CD4-positive, alpha-beta T cell treated with Interleukin-17A for 1 hour (primary cell): Measurements from ENCODE around the gene HUNK.
"Not testable (repeated sequence)": the region's sequence is repeated elsewhere in the genome, so short reads cannot be mapped to it uniquely, and the experiment has no call there.

Experiments
- DNase-seq: peaks from one replicate; pipeline ENCODE4 v3.0.0-alpha.2; 2020

The HUNK gene

GRCh38 chr21:31872452-31873274 lies at the start of gene HUNK:
TSS of gene HUNK (plus strand) at chr21:31873020. CDS start at chr21:31873675, 655 bp downstream.
- DNase-seq, result no peak

GRCh38 chr21:31829736-31830472 lies 42.9 kb upstream of the HUNK start:
- no peak for DNase-seq

GRCh38 chr21:31830701-31831100 lies 42.1 kb upstream of the HUNK start:
- no peak for DNase-seq

GRCh38 chr21:31837041-31837440 lies 35.8 kb upstream of the HUNK start:
- DNase-seq, result no peak

- no peak for DNase-seq
Observed at GRCh38 chr21:31837618-31838390, 35.0 kb upstream of the HUNK start.

GRCh38 chr21:31838586-31839355 lies 34.0 kb upstream of the HUNK start:
- no peak for DNase-seq

- no peak for DNase-seq
Observed at GRCh38 chr21:31844206-31844605, 28.6 kb upstream of the HUNK start.

- no peak for DNase-seq
Observed at GRCh38 chr21:31845151-31845729, 27.6 kb upstream of the HUNK start.

GRCh38 chr21:31846690-31847089 lies 26.1 kb upstream of the HUNK start:
- DNase-seq, result no peak

- DNase-seq, result no peak
Observed at GRCh38 chr21:31847761-31848160, 25.1 kb upstream of the HUNK start.

- no peak for DNase-seq
Observed at GRCh38 chr21:31848326-31848985, 24.4 kb upstream of the HUNK start.

- no peak for DNase-seq
Observed at GRCh38 chr21:31850886-31851285, 21.9 kb upstream of the HUNK start.

GRCh38 chr21:31855180-31855579 lies 17.6 kb upstream of the HUNK start:
- DNase-seq, result no peak

GRCh38 chr21:31857096-31857495 lies 15.7 kb upstream of the HUNK start:
- DNase-seq, result no peak

GRCh38 chr21:31857631-31858030 lies 15.2 kb upstream of the HUNK start:
- DNase-seq, result not testable (repeated sequence)

GRCh38 chr21:31860851-31861250 lies 12.0 kb upstream of the HUNK start:
- DNase-seq, result no peak

GRCh38 chr21:31862078-31862477 lies 10.7 kb upstream of the HUNK start:
- no peak for DNase-seq

GRCh38 chr21:31865429-31865970 lies 7.3 kb upstream of the HUNK start:
- no peak for DNase-seq

GRCh38 chr21:31866077-31866511 lies 6.7 kb upstream of the HUNK start:
- DNase-seq, result peak; percentile 55

GRCh38 chr21:31869750-31870149 lies 3.1 kb upstream of the HUNK start:
- no peak for DNase-seq

GRCh38 chr21:31870472-31871193 lies 2.2 kb upstream of the HUNK start:
- no peak for DNase-seq
